ENCODE results near the gene ASB1.

ASB1 gene, protein sequence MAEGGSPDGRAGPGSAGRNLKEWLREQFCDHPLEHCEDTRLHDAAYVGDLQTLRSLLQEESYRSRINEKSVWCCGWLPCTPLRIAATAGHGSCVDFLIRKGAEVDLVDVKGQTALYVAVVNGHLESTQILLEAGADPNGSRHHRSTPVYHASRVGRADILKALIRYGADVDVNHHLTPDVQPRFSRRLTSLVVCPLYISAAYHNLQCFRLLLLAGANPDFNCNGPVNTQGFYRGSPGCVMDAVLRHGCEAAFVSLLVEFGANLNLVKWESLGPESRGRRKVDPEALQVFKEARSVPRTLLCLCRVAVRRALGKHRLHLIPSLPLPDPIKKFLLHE

DNA sequence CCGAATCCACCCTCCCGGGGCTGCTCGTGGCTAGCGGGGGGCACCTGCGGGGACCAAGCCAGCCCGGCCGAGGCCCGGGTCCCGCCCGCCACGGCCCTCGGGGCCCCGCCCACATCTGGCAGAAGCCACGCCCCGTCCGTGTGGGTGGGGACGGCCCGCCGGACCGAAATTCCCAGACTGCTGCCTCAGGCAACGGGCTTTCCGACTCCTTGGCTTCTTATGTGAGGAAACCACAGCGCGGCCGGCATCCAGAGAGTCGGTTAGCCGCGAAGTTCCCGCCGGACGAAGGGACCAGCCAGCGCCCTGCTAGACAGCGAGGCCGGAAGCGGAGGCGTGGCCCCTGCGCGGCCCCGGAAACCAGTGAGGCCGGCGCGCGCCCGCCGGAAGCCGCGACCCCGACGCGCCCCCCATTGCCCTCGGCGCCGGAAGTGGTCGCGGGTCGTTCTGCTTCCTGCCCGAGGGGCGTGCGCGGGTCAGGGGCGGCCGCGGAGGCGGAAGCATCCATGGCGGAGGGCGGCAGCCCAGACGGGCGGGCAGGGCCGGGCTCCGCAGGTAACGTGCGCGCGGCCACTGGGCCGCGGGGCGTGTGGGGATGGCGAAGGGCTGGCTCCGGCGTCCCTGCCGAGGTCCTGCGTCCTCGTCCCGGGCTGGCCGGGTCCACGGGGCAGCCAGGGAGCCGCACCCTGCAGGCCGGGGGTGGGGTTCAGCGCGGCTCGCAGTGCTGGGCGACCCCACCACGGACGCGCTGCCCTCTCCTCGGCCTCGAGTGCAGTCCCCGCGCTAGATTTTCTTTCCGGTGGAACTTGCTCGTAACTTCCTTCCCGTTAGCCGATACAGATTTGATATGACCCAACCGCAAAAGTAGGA lies at the start of gene ASB1:
ASB1 (plus strand) TSS at position 360 of the 867 bp plus-strand sequence; CDS start at position 504, 144 bp downstream.
- DNase-seq: peak; percentile 95 to 99 (median 97)

DNA sequence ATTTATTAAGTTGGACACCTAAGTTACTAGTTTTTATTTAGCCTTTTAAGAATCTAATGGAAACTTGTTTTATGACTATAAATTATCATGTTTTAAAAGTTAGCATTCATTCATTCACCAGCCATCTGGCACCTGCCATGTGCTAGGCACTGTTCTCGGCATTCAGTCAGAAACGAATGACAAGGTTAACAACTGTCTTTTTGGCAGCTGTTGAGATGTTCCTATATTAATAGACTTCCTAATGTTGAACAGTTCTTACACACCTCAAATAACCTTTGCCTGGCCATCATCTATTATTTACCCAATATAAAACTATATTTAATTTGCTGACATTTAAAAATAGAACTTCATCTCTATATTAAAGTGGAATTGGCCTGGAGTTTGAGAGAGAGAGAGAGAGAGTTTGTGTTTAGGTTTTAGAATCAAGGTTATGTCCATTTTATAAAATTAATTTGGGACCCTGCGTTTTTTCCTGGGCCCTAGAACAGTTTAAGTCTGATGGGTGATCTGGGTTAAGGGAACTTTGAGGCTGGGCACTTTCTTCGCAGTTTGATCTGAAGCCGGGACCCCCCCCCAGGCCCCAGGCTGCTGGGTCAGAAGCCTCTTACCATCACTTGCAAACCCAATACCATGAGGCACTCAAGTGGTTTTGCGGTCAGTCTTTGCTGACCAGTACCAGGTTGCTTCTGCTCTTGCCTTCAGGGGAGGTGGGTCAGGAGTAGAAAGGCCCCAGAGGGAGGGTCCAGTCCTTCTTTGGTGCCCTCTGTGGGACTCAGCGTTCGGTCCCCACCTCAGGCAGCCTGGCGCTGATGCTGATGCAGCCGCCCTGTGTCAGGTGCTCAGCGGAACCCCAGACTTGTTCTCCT lies 48.3 kb upstream of the ASB1 start:
- DNase-seq: no peak

DNA sequence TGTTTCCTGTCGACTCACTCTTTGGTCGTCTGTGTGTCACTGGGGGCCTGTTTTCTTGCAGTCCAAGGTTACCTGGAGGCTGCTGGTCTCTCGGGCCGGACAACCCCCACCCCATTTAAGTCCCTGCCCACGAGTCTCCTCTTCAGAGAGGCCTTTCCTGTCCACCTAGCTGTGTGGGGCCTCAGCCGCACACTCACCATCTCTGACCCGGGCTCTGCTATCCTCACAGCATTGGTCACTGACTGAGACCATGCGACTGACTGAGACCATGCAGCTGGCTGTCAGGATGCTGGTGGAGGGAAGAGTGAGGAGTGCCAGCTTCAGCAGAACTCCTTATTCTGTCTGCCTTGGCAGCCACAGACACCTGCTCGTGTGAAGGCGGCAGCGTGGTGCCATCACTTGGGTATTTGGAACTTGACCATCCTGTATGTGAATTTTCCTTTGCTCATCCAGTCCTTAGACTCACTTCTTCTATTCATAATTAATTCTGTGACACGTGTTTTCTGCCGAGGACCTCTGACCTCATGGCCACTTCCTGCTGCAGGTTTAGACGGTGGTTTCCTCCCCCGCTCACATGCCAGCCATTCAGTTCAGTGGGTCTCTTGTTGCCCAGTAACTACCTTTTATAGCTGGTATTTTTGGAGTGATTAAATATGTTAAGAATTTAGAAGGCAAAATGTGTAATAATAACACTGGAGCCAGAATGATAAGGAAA lies 47.5 kb upstream of the ASB1 start:
- DNase-seq: peak; percentile 48 to 59 (median 51)

DNA sequence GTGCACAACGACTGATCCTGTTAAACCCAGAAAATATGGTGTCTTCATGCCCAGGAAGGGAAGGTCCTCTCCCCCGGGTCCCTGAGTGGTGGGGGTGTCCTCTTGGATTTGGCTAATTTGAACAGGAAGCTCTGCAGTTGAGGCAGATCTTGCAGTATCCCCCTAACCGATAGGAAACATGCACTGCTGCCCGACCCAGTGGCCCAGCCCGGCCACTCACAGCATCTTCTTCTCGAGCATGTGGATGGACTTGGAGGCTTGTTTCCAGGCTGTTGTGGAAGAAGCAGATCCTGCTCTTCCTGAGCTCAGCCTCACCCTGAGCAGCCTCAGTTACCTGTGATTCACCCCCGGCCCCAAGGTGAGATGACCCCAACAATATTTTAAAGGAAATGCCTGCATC lies 46.4 kb upstream of the ASB1 start:
- DNase-seq: no peak

DNA sequence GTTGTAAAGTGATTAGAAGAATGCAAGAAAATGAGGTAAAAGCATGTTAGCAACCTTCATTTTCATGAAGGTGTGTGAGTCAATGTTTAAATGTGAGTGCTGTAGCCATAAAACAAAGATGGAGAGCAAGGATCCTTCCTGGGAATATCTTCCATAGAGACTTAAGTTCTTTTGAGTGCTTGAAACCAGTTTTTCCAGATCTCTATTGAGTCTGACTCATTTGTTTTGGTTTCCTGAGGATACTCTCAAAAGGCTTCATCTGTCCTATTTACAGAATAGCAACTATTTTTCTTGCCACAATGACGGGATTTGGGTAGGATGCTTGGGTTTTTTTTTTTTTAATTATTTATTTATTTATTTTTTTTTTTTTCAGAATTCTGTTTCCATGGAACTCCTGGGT lies 45.9 kb upstream of the ASB1 start:
- DNase-seq: peak; percentile 5 to 59 (median 48)

DNA sequence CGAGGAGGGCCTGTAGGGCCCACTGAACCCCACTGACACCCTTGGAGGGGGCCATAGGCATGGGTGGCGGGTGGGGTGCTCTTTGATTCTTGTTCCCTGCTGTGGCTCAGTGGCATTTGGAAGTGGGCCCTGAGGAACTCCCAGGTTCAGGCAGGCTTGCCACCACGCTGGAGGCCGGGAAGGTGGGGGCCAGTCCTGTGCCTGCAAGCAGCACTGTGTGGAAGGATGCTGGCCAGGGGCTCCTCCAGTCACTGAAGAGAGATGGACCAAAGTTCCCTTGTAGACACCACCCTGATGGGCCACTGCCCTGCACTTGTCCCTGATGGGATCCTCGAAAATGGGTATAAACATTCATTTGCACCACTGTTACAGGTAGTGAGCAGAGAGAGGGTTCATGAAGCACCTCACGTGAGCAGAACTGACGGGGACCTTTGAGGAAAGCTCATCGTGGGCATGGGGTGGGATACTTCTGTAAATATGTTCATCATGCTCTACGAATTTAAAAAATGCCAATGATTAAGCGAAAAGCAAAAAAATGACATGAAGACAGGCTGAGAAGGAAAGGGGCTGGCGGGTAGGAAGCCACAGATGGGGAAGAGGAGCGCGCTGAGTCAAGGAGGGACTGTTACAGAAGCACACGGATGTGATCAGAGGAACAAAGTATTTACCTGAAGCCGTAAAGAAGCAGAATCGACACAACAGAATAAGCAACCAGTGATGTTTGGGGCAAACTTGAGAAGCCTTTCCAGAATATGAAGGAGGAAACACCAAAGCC lies 45.2 kb upstream of the ASB1 start:
- peak; percentile 66 to 84 (median 75) for DNase-seq

DNA sequence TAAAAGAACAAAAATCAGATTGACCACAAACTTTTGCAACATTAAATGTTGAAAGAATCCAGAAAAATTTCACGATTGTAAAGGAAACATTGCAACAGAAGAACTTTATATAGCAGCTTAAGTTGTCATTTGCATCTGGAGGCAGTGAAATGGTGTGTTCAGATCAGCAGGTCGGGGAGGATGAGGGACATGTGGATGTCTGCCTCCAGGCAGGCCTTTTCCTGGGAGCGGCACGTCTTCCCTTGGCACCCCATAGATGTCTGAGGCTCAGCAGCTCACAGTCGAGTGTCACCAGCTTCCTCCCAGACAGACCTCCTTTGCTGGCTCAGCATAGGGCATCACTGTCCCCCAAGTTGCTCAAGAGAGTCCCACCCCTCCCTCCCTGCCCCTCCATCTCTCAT lies 44.3 kb upstream of the ASB1 start:
- DNase-seq: peak; percentile 31 to 75 (median 72)

DNA sequence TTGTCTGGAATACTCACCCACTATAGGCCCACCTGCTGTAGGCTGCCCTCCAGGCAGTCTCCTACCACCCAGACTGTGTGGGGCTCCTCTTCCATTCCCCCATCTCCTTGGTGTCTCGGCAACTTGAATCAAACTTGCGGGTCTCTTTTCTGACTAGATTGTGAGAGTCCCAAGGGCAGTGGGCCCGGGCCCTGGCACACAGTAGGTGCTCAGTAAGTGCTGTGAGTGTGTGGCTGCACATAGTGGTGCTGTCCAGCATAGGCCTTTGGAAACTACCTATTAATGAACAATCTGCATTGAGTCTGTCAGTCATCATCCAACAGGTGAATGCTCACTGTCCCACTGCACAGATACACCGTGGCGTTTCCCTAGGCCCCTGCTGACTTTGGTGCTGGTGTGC lies 43.6 kb upstream of the ASB1 start:
- no peak for DNase-seq

DNA sequence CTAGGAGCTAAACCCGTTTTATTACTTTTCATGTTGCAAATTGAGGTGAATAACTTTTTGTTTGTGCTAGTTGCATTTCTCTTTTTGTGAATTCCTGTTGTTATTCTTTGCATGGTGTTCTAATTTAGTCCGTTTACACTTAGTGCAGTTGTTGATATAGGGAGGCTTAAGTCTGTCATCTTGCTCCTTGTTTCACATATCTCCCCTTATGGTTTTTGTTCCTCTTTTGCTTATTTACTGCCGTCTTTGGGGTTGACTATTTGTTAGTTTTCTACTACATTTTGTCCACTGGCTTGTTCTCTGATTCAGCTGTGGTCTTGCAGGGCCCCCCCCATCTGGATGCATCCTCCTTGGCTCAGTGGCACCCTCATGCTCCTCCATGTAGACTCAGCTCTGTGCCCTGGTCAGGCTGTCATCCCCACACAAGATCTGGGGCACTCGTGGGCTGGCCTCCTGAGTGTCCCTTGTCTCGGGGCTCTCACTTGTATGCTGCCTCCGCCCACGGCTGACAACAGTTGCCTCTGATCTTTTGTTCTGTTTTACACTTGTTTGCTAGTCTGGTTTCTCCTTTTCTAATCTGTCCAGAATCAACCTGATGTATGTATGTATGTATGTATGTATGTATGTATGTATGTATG lies 42.9 kb upstream of the ASB1 start:
- DNase-seq: peak; percentile 38 to 49 (median 43)

DNA sequence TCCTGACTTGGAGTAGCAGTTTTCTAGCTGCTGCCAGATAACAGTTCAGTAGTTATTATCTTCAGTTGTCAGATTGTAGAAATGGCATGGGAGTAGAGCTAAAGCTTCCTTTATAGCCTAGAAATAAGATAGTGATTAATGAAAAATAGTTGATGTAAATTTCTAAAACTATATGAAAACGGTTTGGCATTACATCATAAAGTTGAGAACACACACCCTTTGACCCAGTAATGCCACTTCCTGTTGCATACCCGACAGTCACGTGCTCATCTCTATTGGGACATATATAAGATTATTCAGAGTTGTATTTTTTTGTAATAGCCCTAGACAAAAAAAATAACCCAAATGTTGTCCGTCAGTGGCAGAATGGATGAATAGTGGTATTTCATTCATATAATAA lies 39.4 kb upstream of the ASB1 start:
- DNase-seq: peak; percentile 63 to 81 (median 73)

DNA sequence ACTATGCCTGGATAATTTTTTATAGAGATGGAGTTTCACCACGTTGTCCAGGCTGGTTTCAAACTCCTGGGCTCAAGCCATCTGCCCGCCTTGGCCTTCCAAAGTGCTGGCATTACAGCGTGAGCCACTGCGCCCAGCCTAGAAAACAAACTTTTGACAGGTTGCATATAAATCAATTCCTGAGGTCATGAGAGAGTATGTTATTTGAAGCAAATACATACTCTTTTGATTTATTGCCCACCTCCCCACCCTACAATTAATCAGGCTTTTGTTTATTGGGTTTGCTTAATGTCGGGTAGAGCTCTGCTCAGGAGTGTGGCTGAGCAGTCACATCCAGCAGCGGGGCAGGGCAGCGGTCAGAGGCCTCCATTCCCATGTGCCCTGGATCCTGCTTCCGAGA lies 37.9 kb upstream of the ASB1 start:
- DNase-seq: no peak

DNA sequence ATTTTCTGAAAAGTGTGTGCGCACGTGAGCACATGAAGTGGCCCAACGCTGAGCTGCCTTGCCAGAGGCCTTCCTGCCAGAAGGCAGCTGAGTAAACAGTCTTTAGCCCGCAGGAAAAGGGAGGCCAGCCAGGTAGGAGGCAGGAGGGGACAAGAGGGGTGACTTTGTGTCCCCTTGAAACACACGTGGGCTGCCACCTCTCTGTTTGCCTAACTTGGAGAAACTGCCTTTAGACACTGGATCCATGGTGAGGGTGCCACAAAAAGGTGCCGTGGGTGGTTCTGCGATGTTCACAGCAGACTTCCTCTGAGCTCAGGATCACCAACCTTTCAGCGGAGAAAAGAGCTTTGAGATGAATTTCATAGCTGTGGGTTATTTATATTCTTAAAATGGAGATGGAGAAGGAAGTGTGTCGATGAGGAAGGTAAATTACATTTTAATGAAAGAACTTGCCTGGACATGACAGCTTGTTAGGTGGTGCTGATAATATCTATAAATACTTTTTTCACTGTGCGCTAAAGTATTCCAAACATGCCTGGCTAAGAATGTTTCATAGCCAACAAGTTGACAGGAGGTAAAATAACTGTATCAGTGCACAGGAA lies 36.6 kb upstream of the ASB1 start:
- DNase-seq: no peak

DNA sequence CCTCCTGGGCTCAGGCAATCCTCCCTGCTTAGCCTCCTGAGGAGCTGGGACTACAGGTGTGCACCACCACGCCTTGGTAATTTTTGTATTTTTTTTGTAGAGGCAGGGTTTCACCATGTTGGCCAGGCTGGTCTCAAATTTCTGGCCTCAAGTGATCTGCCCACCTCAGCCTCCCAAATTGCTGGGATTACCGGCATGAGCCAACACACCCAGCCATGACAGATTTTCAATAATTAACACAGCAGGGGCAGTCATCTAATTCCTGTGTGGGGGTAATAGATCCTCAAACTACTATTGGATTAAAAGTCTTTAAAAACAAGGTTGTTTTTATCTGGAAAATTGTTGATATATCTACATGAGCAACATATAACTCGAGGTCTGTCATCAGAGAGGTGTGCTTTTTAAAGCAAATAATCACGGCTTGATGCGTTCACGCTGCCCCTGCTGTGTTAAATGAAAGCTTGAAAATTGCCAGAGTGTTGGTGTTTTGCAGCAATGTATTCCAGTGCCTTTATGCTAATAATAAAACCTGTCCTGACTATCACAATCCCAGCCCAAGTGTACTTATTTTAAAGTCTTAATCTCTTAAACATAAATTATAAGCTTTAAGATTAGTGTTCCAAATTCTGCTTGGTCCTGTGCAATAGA lies 35.6 kb upstream of the ASB1 start:
- DNase-seq: no peak

DNA sequence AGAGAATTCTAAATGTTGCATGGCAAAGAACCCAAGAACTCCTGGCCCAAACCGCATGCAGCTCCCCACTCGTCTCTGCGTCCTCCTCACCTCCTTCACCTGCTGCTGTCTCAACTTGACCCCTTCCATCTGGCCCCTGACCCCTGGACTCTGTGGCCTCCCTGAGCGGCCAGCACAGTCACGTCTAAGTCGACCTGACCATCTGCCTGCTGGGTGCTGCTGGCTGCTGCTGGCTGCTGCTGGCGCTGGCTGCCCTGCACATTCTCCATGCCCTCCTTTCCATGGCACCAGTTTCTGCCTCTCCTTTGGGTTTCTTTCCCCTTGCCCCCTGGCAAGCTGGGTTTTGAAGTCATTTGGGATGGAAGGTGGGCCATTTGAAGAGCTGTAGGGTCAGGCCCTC lies 30.1 kb upstream of the ASB1 start:
- DNase-seq: no peak

DNA sequence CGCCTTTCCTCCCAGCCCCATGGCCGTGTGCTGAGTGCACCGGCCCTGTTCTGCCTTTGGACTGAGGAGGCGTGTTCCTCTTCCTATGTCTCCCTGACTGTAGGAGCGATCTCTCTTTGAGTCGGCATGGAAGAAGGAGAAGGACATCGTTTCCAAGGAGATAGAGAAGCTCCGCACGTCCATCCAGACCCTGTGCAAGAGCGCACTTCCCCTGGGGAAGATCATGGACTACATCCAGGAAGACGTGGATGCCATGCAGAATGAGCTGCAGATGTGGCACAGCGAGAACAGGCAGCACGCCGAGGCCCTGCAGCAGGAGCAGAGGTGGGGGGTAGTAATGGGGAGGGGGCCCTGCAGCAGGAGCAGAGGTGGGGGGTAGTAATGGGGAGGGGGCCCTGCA lies 29.4 kb upstream of the ASB1 start:
- no peak for DNase-seq

DNA sequence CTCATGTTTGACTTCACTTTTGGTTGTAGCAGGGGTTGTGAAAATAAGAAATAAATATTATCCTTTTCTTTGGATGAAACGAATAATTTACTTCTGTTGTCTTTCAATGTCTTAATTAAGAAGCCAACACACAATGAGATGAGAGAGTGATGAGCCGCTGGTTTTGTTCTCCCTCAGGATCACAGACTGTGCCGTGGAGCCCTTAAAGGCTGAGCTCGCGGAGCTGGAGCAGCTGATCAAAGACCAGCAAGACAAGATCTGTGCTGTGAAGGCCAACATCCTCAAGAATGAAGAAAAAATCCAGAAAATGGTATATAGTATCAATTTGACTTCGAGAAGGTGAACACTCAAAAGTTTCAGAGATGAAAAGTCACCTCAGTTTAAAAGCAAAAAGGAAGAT lies 28.1 kb upstream of the ASB1 start:
- no peak for DNase-seq

DNA sequence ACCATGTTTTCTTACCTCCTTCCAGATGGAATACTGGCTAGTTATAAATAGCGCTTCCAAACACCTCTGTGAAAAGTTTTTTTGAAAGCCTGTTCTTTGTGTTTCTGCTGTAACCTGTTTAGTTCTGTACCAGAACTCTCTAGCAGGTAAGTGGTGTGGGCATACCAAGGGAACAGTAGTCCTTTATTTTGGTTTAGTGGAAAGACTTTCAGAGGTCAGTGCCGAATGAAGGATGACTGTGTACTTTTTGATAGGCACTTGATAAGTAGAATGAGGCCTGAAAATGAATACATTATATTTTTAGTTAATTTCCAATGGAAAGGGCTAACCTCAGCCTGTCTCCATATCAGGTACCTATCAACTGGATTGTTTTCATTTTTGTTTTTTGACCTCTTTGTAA lies 27.6 kb upstream of the ASB1 start:
- DNase-seq: no peak

DNA sequence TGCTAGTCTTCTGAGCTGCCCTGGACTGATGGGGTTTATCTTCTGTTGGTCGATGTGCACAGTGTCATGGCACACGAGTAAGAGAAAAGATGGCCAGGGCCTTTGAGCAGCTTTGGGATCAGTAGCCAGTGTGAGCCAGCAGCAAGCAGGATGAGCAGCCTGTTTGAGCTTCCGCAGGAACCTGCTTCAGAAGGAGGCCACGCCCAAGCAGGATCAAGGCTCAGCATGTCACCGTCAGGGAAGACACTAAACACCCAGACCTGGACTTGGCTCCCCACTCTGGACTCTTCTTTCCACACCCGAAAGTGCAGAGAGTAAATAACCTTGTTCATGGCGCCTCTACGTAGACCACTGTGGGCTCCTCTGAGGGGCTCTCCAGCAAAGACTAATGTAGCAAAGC lies 25.2 kb upstream of the ASB1 start:
- no peak for DNase-seq

DNA sequence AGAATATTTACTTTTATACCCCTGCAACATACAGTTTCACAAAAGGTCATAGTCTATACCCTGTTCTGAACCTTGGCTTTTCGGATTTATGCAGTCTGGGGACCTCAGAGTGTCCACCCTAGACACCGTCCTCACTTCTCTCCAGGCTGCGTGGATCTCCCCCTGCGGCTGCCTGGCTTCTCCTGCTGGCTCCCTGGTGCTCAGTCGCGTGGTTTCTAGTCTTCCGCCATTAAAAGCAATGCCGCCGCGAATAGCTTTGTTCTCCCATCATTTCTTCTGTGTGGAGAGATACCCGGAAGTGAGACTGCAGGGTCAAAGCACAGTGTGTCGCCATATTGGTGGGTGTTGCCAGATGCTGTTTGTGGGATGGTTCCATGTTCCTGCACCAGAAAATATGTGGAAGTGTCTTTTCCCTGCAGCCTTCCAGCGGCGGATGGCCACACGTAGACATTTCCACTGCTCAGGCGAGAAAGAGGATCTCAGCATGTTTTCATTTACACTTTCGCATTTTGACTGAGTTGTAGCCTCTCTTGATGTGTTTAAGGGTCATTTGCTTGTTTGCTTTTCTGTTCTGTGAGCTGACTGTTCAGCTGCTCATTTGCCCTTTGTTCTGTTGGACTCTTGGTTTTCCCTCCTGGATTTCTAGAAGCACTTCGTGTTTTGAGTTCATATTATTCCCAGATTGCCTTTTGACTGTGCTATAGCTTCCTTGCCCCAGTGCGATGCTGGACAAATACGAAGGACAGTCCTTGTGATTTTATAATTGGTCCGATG lies 22.9 kb upstream of the ASB1 start:
- DNase-seq: no peak
